MCF 10A (cell line): ENCODE results near the gene TMEM263. TPM values are rescaled to one million over a fixed set of nuclear protein-coding genes. Genes with fewer than 3 reads are reported as not detected.
A peak's percentile ranks its signal among the peaks of the same experiment; 100 is the strongest.

Experiments used
- BruUV-seq: library from RNA; stranded (reverse); fragments of 400-500 nt; replicated peaks from 2 replicates; lab custom pipeline; 2021; lab: Mats Ljungman, UMichigan
- CTCF ChIA-PET: fragments of 300-600 bp; sonication (Branson Sonifier 250); formaldehyde crosslinking; extraction: SDS; loops from one replicate; lab custom pipeline; 2021; ENCODE audit warnings: antibody characterized with exemption, inconsistent platforms; lab: Yijun Ruan, JAX
- POLR2A ChIA-PET: fragments of 300-600, 350-650 bp; sonication (Branson Sonifier 250); formaldehyde crosslinking; extraction: SDS; loops from one replicate; lab custom pipeline; 2020; ENCODE audit warnings: antibody characterized with exemption, inconsistent platforms; lab: Yijun Ruan, JAX
- DNase-seq: peaks from one replicate; pipeline ENCODE4 v3.0.0-alpha.2; 2018; ENCODE audit not compliant: unreplicated experiment
- H3K27ac Mint-ChIP-seq: one replicate; pipeline ENCODE4 v1.8.0; 2022; ENCODE audit warnings: mild to moderate bottlenecking, low read depth, mixed read lengths; ENCODE audit not compliant: unreplicated experiment
- H3K27me3 Mint-ChIP-seq: one replicate; pipeline ENCODE4 v1.8.0; 2022; ENCODE audit warnings: mixed read lengths; ENCODE audit not compliant: insufficient read depth, unreplicated experiment
- H3K36me3 Mint-ChIP-seq: one replicate; pipeline ENCODE4 v1.8.0; 2022; ENCODE audit warnings: mild to moderate bottlenecking, moderate library complexity, mixed read lengths; ENCODE audit not compliant: insufficient read depth, unreplicated experiment
- H3K4me1 Mint-ChIP-seq: one replicate; pipeline ENCODE4 v1.8.0; 2022; ENCODE audit warnings: mixed read lengths; ENCODE audit not compliant: insufficient read depth, unreplicated experiment
- H3K4me3 Mint-ChIP-seq: one replicate; pipeline ENCODE4 v1.8.0; 2022; ENCODE audit warnings: mild to moderate bottlenecking, moderate library complexity, mixed read lengths; ENCODE audit not compliant: unreplicated experiment
- H3K9me3 Mint-ChIP-seq: one replicate; pipeline ENCODE4 v1.8.0; 2022; ENCODE audit warnings: mixed read lengths; ENCODE audit not compliant: unreplicated experiment
- intact Hi-C: fragments of 100-400 bp; cut with micrococcal nuclease; formaldehyde crosslinking; loops from 2 replicates; pipeline ENCODE4 v1.14.1; 2022
- total RNA-seq: library from RNA; stranded (reverse); gene quantifications from 2 replicates; pipeline ENCODE4 v1.2.3, GENCODE V29; 2022
- TF ChIP-seq, protein P1 (sequence below): fragments of 200-600 bp; IDR thresholded peaks from one replicate; pipeline ENCODE4 v1.8.0; 2022; ENCODE audit warnings: antibody characterized with exemption, mild to moderate bottlenecking; ENCODE audit not compliant: unreplicated experiment

Gene TMEM263
- total RNA-seq, 1 experiment from 2014 or later: 60.1 TPM

DNA sequence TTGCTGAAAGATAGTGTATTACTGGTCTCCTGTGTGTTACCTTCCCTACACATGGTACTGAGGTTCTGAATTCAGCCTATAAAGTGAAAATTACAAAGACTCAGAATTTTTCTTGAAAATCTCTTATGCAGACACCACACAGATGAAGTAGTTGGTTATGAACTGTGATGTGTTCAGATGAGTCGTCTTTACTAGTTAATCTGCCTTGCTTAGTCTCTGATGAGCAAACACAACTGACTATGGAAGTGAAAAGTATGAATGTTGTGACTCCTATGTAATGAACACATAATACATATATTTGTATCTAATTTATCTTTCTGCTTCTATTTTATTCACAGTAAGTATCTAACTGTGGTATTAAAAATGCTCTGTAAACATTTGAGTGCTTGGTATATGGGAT lies 26.5 kb downstream of the TMEM263 start:
- H3K9me3 Mint-ChIP-seq: no peaks in the 10 kb centered on the region
- peaks cover 31% of the 10 kb centered on the region for H3K36me3 Mint-ChIP-seq
- TF ChIP-seq, protein P1, sequence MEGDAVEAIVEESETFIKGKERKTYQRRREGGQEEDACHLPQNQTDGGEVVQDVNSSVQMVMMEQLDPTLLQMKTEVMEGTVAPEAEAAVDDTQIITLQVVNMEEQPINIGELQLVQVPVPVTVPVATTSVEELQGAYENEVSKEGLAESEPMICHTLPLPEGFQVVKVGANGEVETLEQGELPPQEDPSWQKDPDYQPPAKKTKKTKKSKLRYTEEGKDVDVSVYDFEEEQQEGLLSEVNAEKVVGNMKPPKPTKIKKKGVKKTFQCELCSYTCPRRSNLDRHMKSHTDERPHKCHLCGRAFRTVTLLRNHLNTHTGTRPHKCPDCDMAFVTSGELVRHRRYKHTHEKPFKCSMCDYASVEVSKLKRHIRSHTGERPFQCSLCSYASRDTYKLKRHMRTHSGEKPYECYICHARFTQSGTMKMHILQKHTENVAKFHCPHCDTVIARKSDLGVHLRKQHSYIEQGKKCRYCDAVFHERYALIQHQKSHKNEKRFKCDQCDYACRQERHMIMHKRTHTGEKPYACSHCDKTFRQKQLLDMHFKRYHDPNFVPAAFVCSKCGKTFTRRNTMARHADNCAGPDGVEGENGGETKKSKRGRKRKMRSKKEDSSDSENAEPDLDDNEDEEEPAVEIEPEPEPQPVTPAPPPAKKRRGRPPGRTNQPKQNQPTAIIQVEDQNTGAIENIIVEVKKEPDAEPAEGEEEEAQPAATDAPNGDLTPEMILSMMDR: no peak
- no peaks in the 10 kb centered on the region for H3K27me3 Mint-ChIP-seq
- DNase-seq: no peak
- intact Hi-C loops: no loop called here
- peaks cover 27% of the 10 kb centered on the region for H3K4me1 Mint-ChIP-seq
- no TSS peak for BruUV-seq
- ChIA-PET CTCF (no interaction called here), POLR2A (interaction anchor here (0.8 kb wide), 1 partner anchor 26 kb away, joined by 3 read pairs; no protein-coding TSS in a partner anchor)
- no peak overlapping the region for H3K27ac Mint-ChIP-seq
- H3K4me3 Mint-ChIP-seq: no peak overlapping the region

- peaks cover 25% of the 10 kb centered on the region for H3K4me1 Mint-ChIP-seq
- H3K9me3 Mint-ChIP-seq: no peaks in the 10 kb centered on the region
- H3K36me3 Mint-ChIP-seq: peaks cover 38% of the 10 kb centered on the region
- no peaks in the 10 kb centered on the region for H3K27me3 Mint-ChIP-seq
- TF ChIP-seq, protein P1: no peak
- no peak overlapping the region for H3K4me3 Mint-ChIP-seq
- BruUV-seq: no TSS peak
- DNase-seq: no peak
- POLR2A ChIA-PET: interaction anchor here (0.9 to 1.3 kb wide), 3 partner anchors 23 to 29 kb away, joined by 3 to 4 read pairs (median 3); partner anchors contain the start of gene TMEM263
- CTCF ChIA-PET: interaction anchor here (0.6 to 1.2 kb wide), 4 partner anchors 13 to 1995 kb away, joined by 3 to 5 read pairs (median 4); no protein-coding TSS in a partner anchor
- H3K27ac Mint-ChIP-seq: no peak overlapping the region
- intact Hi-C loops: no loop called here
Measured at GRCh38 chr12:106984588-106985137, 29.0 kb downstream of the TMEM263 start.

DNA sequence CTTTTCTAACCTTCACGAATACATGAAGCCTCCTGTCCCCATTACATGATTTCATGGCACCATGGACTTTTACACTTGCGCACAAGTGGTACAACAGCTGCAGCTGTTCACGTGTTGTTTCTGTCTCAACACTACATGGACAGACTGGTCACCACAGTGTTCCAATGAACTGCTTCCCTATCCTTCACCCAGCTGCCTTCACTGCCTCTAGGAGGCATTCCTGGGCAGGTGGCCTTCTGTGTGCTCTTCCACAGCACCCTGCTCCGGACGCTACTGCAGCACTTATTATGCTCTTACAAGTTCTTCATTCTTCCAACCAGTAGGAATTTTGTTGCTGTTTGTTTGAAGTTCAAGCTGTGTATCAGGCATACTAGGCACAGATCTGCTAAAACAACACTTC lies 29.8 kb downstream of the TMEM263 start:
- no TSS peak for BruUV-seq
- CTCF ChIA-PET: interaction anchor here (0.9 kb wide), 1 partner anchor 13 kb away, joined by 3 read pairs; no protein-coding TSS in a partner anchor
- peaks cover 25% of the 10 kb centered on the region for H3K4me1 Mint-ChIP-seq
- H3K4me3 Mint-ChIP-seq: peak overlapping the region; percentile 97
- POLR2A ChIA-PET: interaction anchor here (0.8 to 1.2 kb wide), 3 partner anchors 9 to 107 kb away, joined by 3 to 4 read pairs (median 3); partner anchors contain the start of gene TMEM263
- H3K36me3 Mint-ChIP-seq: peaks cover 38% of the 10 kb centered on the region
- H3K27ac Mint-ChIP-seq: peak overlapping the region; percentile 92
- no peaks in the 10 kb centered on the region for H3K27me3 Mint-ChIP-seq
- intact Hi-C loops: no loop called here
- TF ChIP-seq, protein P1: no peak
- no peaks in the 10 kb centered on the region for H3K9me3 Mint-ChIP-seq
- DNase-seq: peak; percentile 3

DNA sequence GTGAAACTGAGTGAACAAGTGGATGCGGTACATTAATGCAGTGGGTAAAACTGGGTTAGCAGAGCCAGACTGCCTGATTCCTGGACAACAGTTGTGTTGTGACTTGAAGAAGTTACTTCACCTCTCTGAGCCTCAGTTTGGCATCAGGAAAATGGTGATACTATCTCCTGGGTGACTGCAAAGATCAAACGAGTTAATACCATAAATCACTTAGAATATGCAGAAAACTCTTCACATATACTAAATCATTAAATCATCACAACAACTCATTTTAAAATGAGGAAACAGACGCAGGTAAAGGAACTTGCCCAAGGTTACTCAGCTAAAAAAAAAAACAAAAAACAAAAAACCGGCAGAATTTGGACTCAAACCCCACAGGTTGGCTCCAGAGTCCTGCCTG lies 30.4 kb downstream of the TMEM263 start:
- peaks cover 38% of the 10 kb centered on the region for H3K36me3 Mint-ChIP-seq
- BruUV-seq: no TSS peak
- no peaks in the 10 kb centered on the region for H3K9me3 Mint-ChIP-seq
- H3K4me3 Mint-ChIP-seq: peak overlapping the region; percentile 97
- CTCF ChIA-PET: interaction anchor here (0.9 to 1.2 kb wide), 2 partner anchors 10 to 14 kb away, joined by 3 read pairs; no protein-coding TSS in a partner anchor
- H3K27me3 Mint-ChIP-seq: no peaks in the 10 kb centered on the region
- H3K4me1 Mint-ChIP-seq: peaks cover 25% of the 10 kb centered on the region
- POLR2A ChIA-PET: interaction anchor here (0.8 to 2.3 kb wide), 8 partner anchors 8 to 628 kb away, joined by 3 to 24 read pairs (median 7); partner anchors contain the start of genes POLR3B and TMEM263
- H3K27ac Mint-ChIP-seq: peak overlapping the region; percentile 92
- no peak for DNase-seq
- intact Hi-C loops: loop anchor here (2.0 kb wide), 1 partner anchor 93 kb away; no protein-coding TSS in a partner anchor
- TF ChIP-seq, protein P1: no peak
